Measurements from ENCODE around the gene KRCC1.

The KRCC1 gene

GRCh38 chr2:88032070-88032702, 23.4 kb downstream of the KRCC1 start:
- H3K4me1 ChIP-seq: no peaks in the 10 kb centered on the region
- H3K79me2 ChIP-seq: no peaks in the 10 kb centered on the region
- H3K27ac ChIP-seq: no peak overlapping the region
- no peak overlapping the region for H2AFZ ChIP-seq
- no peak overlapping the region for H3K4me2 ChIP-seq (ENCODE audit: low read length)
- H3K9ac ChIP-seq: no peak overlapping the region
- no peaks in the 10 kb centered on the region for H3K9me3 ChIP-seq (ENCODE audit: control insufficient read depth, low read length)
- no peaks in the 10 kb centered on the region for H3K36me3 ChIP-seq (ENCODE audit: control insufficient read depth, insufficient read depth, low read length)
- no peaks in the 10 kb centered on the region for H3K27me3 ChIP-seq (ENCODE audit: control insufficient read depth, insufficient read depth, low read length)
- TF ChIP-seq, protein P1, sequence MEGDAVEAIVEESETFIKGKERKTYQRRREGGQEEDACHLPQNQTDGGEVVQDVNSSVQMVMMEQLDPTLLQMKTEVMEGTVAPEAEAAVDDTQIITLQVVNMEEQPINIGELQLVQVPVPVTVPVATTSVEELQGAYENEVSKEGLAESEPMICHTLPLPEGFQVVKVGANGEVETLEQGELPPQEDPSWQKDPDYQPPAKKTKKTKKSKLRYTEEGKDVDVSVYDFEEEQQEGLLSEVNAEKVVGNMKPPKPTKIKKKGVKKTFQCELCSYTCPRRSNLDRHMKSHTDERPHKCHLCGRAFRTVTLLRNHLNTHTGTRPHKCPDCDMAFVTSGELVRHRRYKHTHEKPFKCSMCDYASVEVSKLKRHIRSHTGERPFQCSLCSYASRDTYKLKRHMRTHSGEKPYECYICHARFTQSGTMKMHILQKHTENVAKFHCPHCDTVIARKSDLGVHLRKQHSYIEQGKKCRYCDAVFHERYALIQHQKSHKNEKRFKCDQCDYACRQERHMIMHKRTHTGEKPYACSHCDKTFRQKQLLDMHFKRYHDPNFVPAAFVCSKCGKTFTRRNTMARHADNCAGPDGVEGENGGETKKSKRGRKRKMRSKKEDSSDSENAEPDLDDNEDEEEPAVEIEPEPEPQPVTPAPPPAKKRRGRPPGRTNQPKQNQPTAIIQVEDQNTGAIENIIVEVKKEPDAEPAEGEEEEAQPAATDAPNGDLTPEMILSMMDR (IDR thresholded peaks at IDR 0.05): no peak
- H3K4me3 ChIP-seq (ENCODE audit: low read depth, low read length): no peak overlapping the region

- no peaks in the 10 kb centered on the region for H3K4me1 ChIP-seq
- no peak overlapping the region for H3K9ac ChIP-seq
- H2AFZ ChIP-seq: no peak overlapping the region
- no peak overlapping the region for H3K4me2 ChIP-seq (ENCODE audit: low read length)
- no peaks in the 10 kb centered on the region for H3K9me3 ChIP-seq (ENCODE audit: control insufficient read depth, low read length)
- H3K27me3 ChIP-seq (ENCODE audit: control insufficient read depth, insufficient read depth, low read length): no peaks in the 10 kb centered on the region
- no peak overlapping the region for H3K4me3 ChIP-seq (ENCODE audit: low read depth, low read length)
- no peak overlapping the region for H3K27ac ChIP-seq
- no peaks in the 10 kb centered on the region for H3K36me3 ChIP-seq (ENCODE audit: control insufficient read depth, insufficient read depth, low read length)
- TF ChIP-seq, protein P1 (IDR thresholded peaks at IDR 0.05): no peak
- no peaks in the 10 kb centered on the region for H3K79me2 ChIP-seq
Measured at GRCh38 chr2:88028931-88029330, 26.7 kb downstream of the KRCC1 start.

- Histone ChIP-seq H3K4me3 (ENCODE audit: low read depth, low read length) (no peak overlapping the region), H3K9ac (no peak overlapping the region), H3K27ac (no peak overlapping the region), H2AFZ (no peak overlapping the region), H3K9me3 (ENCODE audit: control insufficient read depth, low read length) (no peaks in the 10 kb centered on the region), H3K79me2 (no peaks in the 10 kb centered on the region), H3K27me3 (ENCODE audit: control insufficient read depth, insufficient read depth, low read length) (no peaks in the 10 kb centered on the region), H3K4me2 (ENCODE audit: low read length) (no peak overlapping the region), H3K36me3 (ENCODE audit: control insufficient read depth, insufficient read depth, low read length) (no peaks in the 10 kb centered on the region), H3K4me1 (no peaks in the 10 kb centered on the region)
- TF ChIP-seq, protein P1 (IDR thresholded peaks at IDR 0.05): no peak
Measured at GRCh38 chr2:88027697-88028389, 27.7 kb downstream of the KRCC1 start.

GRCh38 chr2:88024509-88024908, 31.1 kb downstream of the KRCC1 start:
- Histone ChIP-seq H3K79me2 (no peaks in the 10 kb centered on the region), H3K27ac (no peak overlapping the region)
- TF ChIP-seq, protein P1 (IDR thresholded peaks at IDR 0.05): no peak

GRCh38 chr2:88022669-88022921, 33.0 kb downstream of the KRCC1 start:
- H3K4me3 ChIP-seq (ENCODE audit: low read depth, low read length): no peak overlapping the region
- H3K27ac ChIP-seq: no peak overlapping the region
- H2AFZ ChIP-seq: no peak overlapping the region
- TF ChIP-seq, protein P1 (IDR thresholded peaks at IDR 0.05): no peak
- no peak overlapping the region for H3K4me2 ChIP-seq (ENCODE audit: low read length)
- H3K9ac ChIP-seq: no peak overlapping the region
- no peaks in the 10 kb centered on the region for H3K36me3 ChIP-seq (ENCODE audit: control insufficient read depth, insufficient read depth, low read length)
- H3K9me3 ChIP-seq (ENCODE audit: control insufficient read depth, low read length): no peaks in the 10 kb centered on the region
- no peaks in the 10 kb centered on the region for H3K27me3 ChIP-seq (ENCODE audit: control insufficient read depth, insufficient read depth, low read length)
- H3K79me2 ChIP-seq: no peaks in the 10 kb centered on the region
- H3K4me1 ChIP-seq: no peaks in the 10 kb centered on the region

More at GRCh38 chr2:88024509-88024908, 31.1 kb downstream of the KRCC1 start:
- no peak overlapping the region for H2AFZ ChIP-seq
- no peak overlapping the region for H3K4me3 ChIP-seq (ENCODE audit: low read depth, low read length)
- H3K4me1 ChIP-seq: no peaks in the 10 kb centered on the region
- H3K27me3 ChIP-seq (ENCODE audit: control insufficient read depth, insufficient read depth, low read length): no peaks in the 10 kb centered on the region
- H3K36me3 ChIP-seq (ENCODE audit: control insufficient read depth, insufficient read depth, low read length): no peaks in the 10 kb centered on the region
- H3K9me3 ChIP-seq (ENCODE audit: control insufficient read depth, low read length): no peaks in the 10 kb centered on the region
- no peak overlapping the region for H3K9ac ChIP-seq
- H3K4me2 ChIP-seq (ENCODE audit: low read length): no peak overlapping the region
